ENCODE data around the gene NTMT1. TPM values are rescaled to one million over a fixed set of nuclear protein-coding genes. Genes with fewer than 3 reads are reported as not detected.

Gene NTMT1
- total RNA-seq, 1 donor from 2014 or later, result 25.6 TPM

- intact Hi-C loops (cut with DNase I), result no loop called here
- Histone ChIP-seq H3K4me1 (peaks cover 31% of the 10 kb centered on the region), H3K36me3 (no peaks in the 10 kb centered on the region), H3K27ac (peak overlapping the region; percentile 59), H3K4me3 (no peak overlapping the region), H3K9me3 (no peaks in the 10 kb centered on the region), H3K27me3 (no peaks in the 10 kb centered on the region)
- DNase-seq, result no peak
- no peak for ATAC-seq
- TF ChIP-seq CTCF (IDR thresholded peaks at IDR 0.05), result no peak
Observed at GRCh38 chr9:129606161-129607026, 19.6 kb upstream of the NTMT1 start.

GRCh38 chr9:129607027-129607387 lies 19.0 kb upstream of the NTMT1 start:
- DNase-seq, result no peak
- Histone ChIP-seq H3K36me3 (no peaks in the 10 kb centered on the region), H3K9me3 (no peaks in the 10 kb centered on the region), H3K27me3 (no peaks in the 10 kb centered on the region), H3K4me1 (peaks cover 31% of the 10 kb centered on the region), H3K27ac (peak overlapping the region; percentile 59), H3K4me3 (no peak overlapping the region)
- TF ChIP-seq CTCF (IDR thresholded peaks at IDR 0.05), result no peak
- intact Hi-C loops (cut with DNase I), result no loop called here
- no peak for ATAC-seq

- Histone ChIP-seq H3K4me3 (no peak overlapping the region), H3K4me1 (peaks cover 31% of the 10 kb centered on the region), H3K27ac (peak overlapping the region; percentile 68), H3K27me3 (no peaks in the 10 kb centered on the region), H3K36me3 (no peaks in the 10 kb centered on the region), H3K9me3 (no peaks in the 10 kb centered on the region)
- intact Hi-C loops (cut with DNase I), result no loop called here
- no peak for ATAC-seq
- no peak for DNase-seq
- TF ChIP-seq CTCF (IDR thresholded peaks at IDR 0.05), result no peak
Observed at GRCh38 chr9:129608561-129609481, 17.1 kb upstream of the NTMT1 start.

- H3K4me1 ChIP-seq, result peaks cover 31% of the 10 kb centered on the region
- peak overlapping the region; percentile 78 for H3K27ac ChIP-seq
- intact Hi-C loops (cut with DNase I), result no loop called here
- peak overlapping the region; percentile 63 for H3K4me3 ChIP-seq
- ATAC-seq (peak; percentile 24), DNase-seq (peak; percentile 75)
- no peaks in the 10 kb centered on the region for H3K27me3 ChIP-seq
- no peak for TF ChIP-seq CTCF (IDR thresholded peaks at IDR 0.05)
- H3K36me3 ChIP-seq, result no peaks in the 10 kb centered on the region
- no peaks in the 10 kb centered on the region for H3K9me3 ChIP-seq
Observed at GRCh38 chr9:129609486-129610212, 16.3 kb upstream of the NTMT1 start.

GRCh38 chr9:129610213-129610472 lies 15.8 kb upstream of the NTMT1 start:
- Histone ChIP-seq H3K9me3 (no peaks in the 10 kb centered on the region), H3K27me3 (no peaks in the 10 kb centered on the region), H3K4me1 (peaks cover 31% of the 10 kb centered on the region), H3K36me3 (no peaks in the 10 kb centered on the region), H3K4me3 (peak overlapping the region; percentile 63), H3K27ac (peak overlapping the region; percentile 79)
- intact Hi-C loops (cut with DNase I), result no loop called here
- TF ChIP-seq CTCF (IDR thresholded peaks at IDR 0.05), result no peak
- ATAC-seq (no peak), DNase-seq (no peak)

Data from upper lobe of right lung (tissue), 1 donor.